Spleen (tissue), 11 donors: ENCODE data around the gene CYP19A1. TPM values are rescaled to one million over a fixed set of nuclear protein-coding genes. Genes with fewer than 3 reads are reported as not detected.

Source experiments
- DNase-seq: peaks from one replicate; pipeline ENCODE4 v3.0.0-alpha.2; 2020
- H3K27ac ChIP-seq, 8 donors: fragments of 200-600 bp; sonication (generic) in 7 of 8; 1 replicate in 4 of 8; 2 replicates in 4 of 8; pipeline versions ENCODE4 v1.5.0 to v1.8.0; 2016 to 2021; ENCODE audit warnings: inconsistent platforms in 4 of 8, mild to moderate bottlenecking in 4 of 8, moderate library complexity in 1 of 8
- H3K27me3 ChIP-seq, 7 donors: fragments of 200-600 bp; sonication (generic) in 6 of 7; replicated peaks in 1 of 7; 1 replicate in 4 of 7; 2 replicates in 3 of 7; pipeline versions ENCODE4 v1.5.0 to v1.8.0; 2016 to 2021; ENCODE audit warnings: inconsistent platforms in 3 of 7, mild to moderate bottlenecking in 1 of 7
- H3K36me3 ChIP-seq, 6 donors: fragments of 200-600 bp; sonication (generic) in 5 of 6; 1 replicate in 4 of 6; 2 replicates in 2 of 6; pipeline versions ENCODE4 v1.5.0 to v1.8.0; 2016 to 2021; ENCODE audit warnings: inconsistent platforms in 2 of 6
- H3K4me1 ChIP-seq, 6 donors: fragments of 200-600 bp; sonication (generic) in 5 of 6; 1 replicate in 3 of 6; 2 replicates in 3 of 6; pipeline versions ENCODE4 v1.5.0 to v1.8.0; 2016 to 2021; ENCODE audit warnings: inconsistent platforms in 3 of 6
- H3K4me3 ChIP-seq, 8 donors: fragments of 200-600 bp; sonication (generic) in 7 of 8; 1 replicate in 4 of 8; 2 replicates in 4 of 8; pipeline versions ENCODE4 v1.5.0 to v1.8.0; 2016 to 2021; ENCODE audit warnings: inconsistent platforms in 4 of 8, mild to moderate bottlenecking in 4 of 8, moderate library complexity in 2 of 8
- H3K9me3 ChIP-seq, 8 donors: fragments of 200-600 bp; sonication (generic) in 7 of 8; 1 replicate in 4 of 8; 2 replicates in 4 of 8; pipeline versions ENCODE4 v1.5.0 to v1.8.0; 2016 to 2021; ENCODE audit warnings: inconsistent platforms in 4 of 8
- POLR2A ChIP-seq, 3 donors: fragments of 450-650 bp; IDR thresholded peaks; one replicate each; pipeline ENCODE4 v1.5.1; 2017; ENCODE audit warnings: antibody characterized with exemption in 3 of 3, mild to moderate bottlenecking in 1 of 3
- POLR2AphosphoS5 ChIP-seq, 3 donors: sonication (generic); formaldehyde crosslinking; IDR thresholded peaks; one replicate each; pipeline ENCODE4 v1.5.1; 2017; ENCODE audit warnings: antibody characterized with exemption in 3 of 3
- WGBS, 5 donors: extraction: QIAGEN DNeasy Blood & Tissue Kit in 3 of 5; methylation state at CpG; one replicate each; pipeline versions ENCODE4 v1.1.5 to v1.1.7; 2013 to 2018; 5-methylcytosine and 5-hydroxymethylcytosine counted together
- intact Hi-C: fragments of 100-400 bp; cut with DNase I; formaldehyde crosslinking; loops from one replicate; pipeline ENCODE4 v1.15.0; 2023; ENCODE audit warnings: low total_unique reads
- polyA plus RNA-seq, 3 donors: library from polyadenylated mRNA; stranded (reverse); fragments of 200-250 nt; gene quantifications; one replicate each; pipeline ENCODE4 v1.2.1, GENCODE V29; 2013
- total RNA-seq, 7 donors: library from RNA; depleted of rRNA in 3 of 7; stranded (reverse); fragments of >200 nt in 3 of 7; fragmentation: NEBNext Ultra II Directional in 4 of 7; extraction: Animal tissue kit (Norgen Biotek cat#: 25700) in 4 of 7; gene quantifications; one replicate each; pipeline versions ENCODE4 v1.1.0 to v1.2.1, GENCODE V29; 2016 to 2021
- TF ChIP-seq, protein P1 (sequence below), 11 experiments: fragments of 200-600 bp in 7 of 11; fragments of 450-650 bp in 4 of 11; sonication (generic) in 4 of 11; IDR thresholded peaks in 8 of 11; conservative IDR thresholded peaks in 3 of 11; 1 replicate in 7 of 11; 2 replicates in 4 of 11; pipeline versions ENCODE4 v1.4.0 to v1.8.0; 2016 to 2021; ENCODE audit warnings: antibody characterized with exemption in 11 of 11, inconsistent platforms in 4 of 11, mild to moderate bottlenecking in 1 of 11
- donor health status: healthy with polysubstance abuse.
- donor health status: DM: no; HTN: no; CAD: no; lungs with moderate emphysema.
- donor health status: DM: no; HTN: no; CAD: no.
- donor health status: Bipolar disorder and iron deficiency.
- donor health status: healthy.
- donor health status: DM: no; HTN: no; CAD: no.
- donor health status: DM: yes; HTN: yes; CAD: no.

Gene CYP19A1
- total and polyA plus RNA-seq, 10 donors: 0.13 to 5.6 (median 0.96) TPM; not detected in 1

DNA sequence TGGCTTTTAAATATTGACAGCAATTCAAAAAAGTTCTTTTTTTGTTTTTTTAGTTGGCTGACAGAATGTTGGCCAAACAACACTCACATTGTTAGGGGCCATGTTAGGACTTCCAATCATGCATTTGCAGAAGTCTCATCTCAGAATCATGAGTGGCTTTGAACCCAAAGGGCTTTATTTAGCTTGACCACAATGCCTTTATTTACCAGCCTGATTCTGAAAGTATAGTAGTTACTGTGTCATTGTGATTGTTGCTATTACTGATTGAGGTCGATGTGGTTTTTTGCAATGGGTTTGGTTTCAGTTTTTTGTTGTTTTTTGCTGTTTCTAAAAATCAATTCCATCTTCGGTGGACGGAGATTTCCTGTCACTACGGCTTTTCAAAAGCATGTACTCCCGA lies 10.3 kb upstream of the CYP19A1 start:
- 45 to 58% (median 51%) methylated on average over 5 of the region's 5 CpGs for WGBS, 5 donors
- Histone ChIP-seq H3K4me3 (no peak overlapping the region), H3K36me3 (no peaks in the 10 kb centered on the region), H3K9me3 (no peaks in the 10 kb centered on the region), H3K27ac (peak overlapping the region in 1 of 8 donors; percentile 33), H3K27me3 (peaks cover 0 to 14% (median 0%) of the 10 kb centered on the region in 7 donors), H3K4me1 (peaks cover 0 to 12% (median 5%) of the 10 kb centered on the region in 6 donors)
- intact Hi-C loops: no loop called here
- no peak for DNase-seq
- no peak for TF ChIP-seq POLR2A (IDR thresholded peaks at IDR 0.05)
- TF ChIP-seq POLR2AphosphoS5 (IDR thresholded peaks at IDR 0.05): no peak
- TF ChIP-seq, protein P1, sequence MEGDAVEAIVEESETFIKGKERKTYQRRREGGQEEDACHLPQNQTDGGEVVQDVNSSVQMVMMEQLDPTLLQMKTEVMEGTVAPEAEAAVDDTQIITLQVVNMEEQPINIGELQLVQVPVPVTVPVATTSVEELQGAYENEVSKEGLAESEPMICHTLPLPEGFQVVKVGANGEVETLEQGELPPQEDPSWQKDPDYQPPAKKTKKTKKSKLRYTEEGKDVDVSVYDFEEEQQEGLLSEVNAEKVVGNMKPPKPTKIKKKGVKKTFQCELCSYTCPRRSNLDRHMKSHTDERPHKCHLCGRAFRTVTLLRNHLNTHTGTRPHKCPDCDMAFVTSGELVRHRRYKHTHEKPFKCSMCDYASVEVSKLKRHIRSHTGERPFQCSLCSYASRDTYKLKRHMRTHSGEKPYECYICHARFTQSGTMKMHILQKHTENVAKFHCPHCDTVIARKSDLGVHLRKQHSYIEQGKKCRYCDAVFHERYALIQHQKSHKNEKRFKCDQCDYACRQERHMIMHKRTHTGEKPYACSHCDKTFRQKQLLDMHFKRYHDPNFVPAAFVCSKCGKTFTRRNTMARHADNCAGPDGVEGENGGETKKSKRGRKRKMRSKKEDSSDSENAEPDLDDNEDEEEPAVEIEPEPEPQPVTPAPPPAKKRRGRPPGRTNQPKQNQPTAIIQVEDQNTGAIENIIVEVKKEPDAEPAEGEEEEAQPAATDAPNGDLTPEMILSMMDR (IDR thresholded peaks at IDR 0.05 in 8 of 11, conservative IDR thresholded peaks at IDR 0.05 in 3 of 11): no peak

DNA sequence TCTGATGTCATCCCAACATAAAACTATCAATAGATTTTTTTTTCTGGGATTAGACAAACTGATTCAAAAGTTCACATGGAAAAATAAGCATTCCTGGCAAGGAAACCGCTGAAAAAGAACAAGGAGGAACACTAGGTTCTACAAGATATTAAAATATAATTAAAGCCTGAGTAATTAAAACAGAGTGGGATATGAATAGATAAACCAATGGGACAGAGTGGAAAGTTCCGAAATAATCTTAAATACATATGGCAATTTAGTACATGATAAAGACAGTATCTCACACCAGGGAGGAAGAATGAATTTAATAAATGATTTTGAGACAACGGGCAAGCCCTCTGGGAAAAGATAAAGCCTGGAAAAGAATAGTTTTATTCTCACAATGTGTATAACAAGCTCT lies 7.7 kb upstream of the CYP19A1 start:
- no peak for DNase-seq
- Histone ChIP-seq H3K27ac (no peak overlapping the region), H3K9me3 (no peaks in the 10 kb centered on the region), H3K4me1 (peaks cover 0 to 28% (median 11%) of the 10 kb centered on the region in 6 donors), H3K4me3 (no peak overlapping the region), H3K27me3 (peaks cover 0 to 27% (median 14%) of the 10 kb centered on the region in 7 donors), H3K36me3 (no peaks in the 10 kb centered on the region)
- 61 to 88% (median 78%) methylated on average over 3 of the region's 3 CpGs for WGBS, 5 donors
- TF ChIP-seq POLR2AphosphoS5 (IDR thresholded peaks at IDR 0.05) (no peak), POLR2A (IDR thresholded peaks at IDR 0.05) (no peak)
- TF ChIP-seq, protein P1 (IDR thresholded peaks at IDR 0.05 in 8 of 11, conservative IDR thresholded peaks at IDR 0.05 in 3 of 11): no peak
- intact Hi-C loops: no loop called here

DNA sequence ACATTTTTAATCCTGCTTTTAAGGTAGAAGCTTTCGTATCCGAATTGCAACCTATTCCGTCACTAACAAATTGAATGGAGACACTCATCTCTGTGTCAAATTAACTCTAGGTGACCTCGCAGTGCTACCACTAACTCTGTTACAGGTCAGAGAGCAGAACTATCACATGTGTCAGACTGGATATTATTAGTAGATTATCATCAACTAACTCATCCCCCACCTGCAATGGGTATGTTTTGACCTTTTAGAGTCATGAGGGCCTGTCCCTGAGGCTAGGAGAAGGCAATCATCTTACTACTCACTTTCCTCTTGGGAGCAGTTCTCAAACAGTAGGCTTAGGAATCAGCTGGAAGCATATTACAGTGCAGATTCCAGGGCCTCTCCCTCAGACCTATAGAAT lies 5.1 kb upstream of the CYP19A1 start:
- Histone ChIP-seq H3K4me3 (no peak overlapping the region), H3K27ac (no peak overlapping the region), H3K27me3 (peaks cover 0 to 41% (median 27%) of the 10 kb centered on the region in 7 donors), H3K36me3 (no peaks in the 10 kb centered on the region), H3K9me3 (no peaks in the 10 kb centered on the region), H3K4me1 (peaks cover 0 to 22% (median 12%) of the 10 kb centered on the region in 6 donors)
- TF ChIP-seq POLR2A (IDR thresholded peaks at IDR 0.05) (no peak), POLR2AphosphoS5 (IDR thresholded peaks at IDR 0.05) (no peak)
- TF ChIP-seq, protein P1 (IDR thresholded peaks at IDR 0.05 in 8 of 11, conservative IDR thresholded peaks at IDR 0.05 in 3 of 11): no peak
- intact Hi-C loops: no loop called here
- no peak for DNase-seq
- WGBS, 5 donors: 93 to 99% (median 93%) methylated on average over 4 of the region's 4 CpGs

DNA sequence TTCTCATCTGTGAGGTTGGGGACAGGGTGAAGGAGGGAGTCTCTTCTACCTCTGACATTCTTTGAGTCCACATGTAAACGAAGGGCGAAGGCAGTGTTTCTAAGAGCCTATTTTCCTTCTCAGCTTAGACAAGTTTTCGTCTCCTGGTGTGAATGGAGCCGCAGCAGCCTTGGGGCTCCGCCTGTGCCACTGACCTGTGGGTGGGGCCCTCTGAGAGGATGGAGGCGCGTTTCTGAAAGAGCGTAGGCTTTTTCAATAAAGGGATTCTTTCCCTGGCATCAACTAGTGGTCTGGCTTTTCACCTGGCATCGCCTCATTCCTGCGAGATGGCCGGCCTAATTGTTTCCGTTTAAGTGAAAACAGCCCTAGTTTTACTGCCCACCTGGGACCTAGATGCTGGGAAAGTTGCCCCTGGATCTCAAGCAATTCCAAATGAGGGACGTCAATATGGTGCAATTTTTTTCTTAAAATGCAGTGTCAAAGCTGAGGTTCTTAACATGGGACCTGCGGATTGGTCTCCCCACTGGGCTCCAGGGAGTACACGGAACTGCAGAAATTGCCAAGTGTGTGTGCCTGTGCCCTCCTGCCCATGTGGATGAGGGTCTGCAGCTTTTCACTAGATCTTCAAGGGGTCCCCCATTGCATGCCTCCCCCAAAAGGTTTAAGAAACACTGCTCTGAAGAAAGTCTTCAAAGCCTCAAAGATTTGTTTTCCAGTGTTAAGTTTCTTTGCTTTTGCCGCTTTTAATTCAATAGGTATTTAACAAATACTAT lies 4.0 kb upstream of the CYP19A1 start:
- Histone ChIP-seq H3K4me3 (peak overlapping the region in 6 of 8 donors; percentile 2 to 62 (median 35)), H3K27ac (peak overlapping the region in 3 of 8 donors; percentile 52 to 76 (median 58))
- WGBS, 5 donors: 57 to 68% (median 60%) methylated on average over 16 of the region's 16 CpGs

More for the DNA sequence above, 4.0 kb upstream of the CYP19A1 start:
- TF ChIP-seq, protein P1 (IDR thresholded peaks at IDR 0.05 in 8 of 11, conservative IDR thresholded peaks at IDR 0.05 in 3 of 11): no peak
- TF ChIP-seq POLR2AphosphoS5 (IDR thresholded peaks at IDR 0.05) (no peak), POLR2A (IDR thresholded peaks at IDR 0.05) (no peak)
- peaks cover 0 to 52% (median 27%) of the 10 kb centered on the region in 7 donors for H3K27me3 ChIP-seq
- intact Hi-C loops: no loop called here
- no peak for DNase-seq
- no peaks in the 10 kb centered on the region for H3K9me3 ChIP-seq
- H3K36me3 ChIP-seq: no peaks in the 10 kb centered on the region
- peaks cover 0 to 20% (median 12%) of the 10 kb centered on the region in 6 donors for H3K4me1 ChIP-seq
